ENCODE results near the gene BTN2A1.
"Not testable (repeated sequence)": the region's sequence is repeated elsewhere in the genome, so short reads cannot be mapped to it uniquely, and the experiment has no call there.

Gene BTN2A1

GRCh38 chr6:26457806-26458688, at the start of gene BTN2A1:
BTN2A1 (plus strand) TSS chr6:26457955; CDS start chr6:26458637, 682 bp downstream.
- DNase-seq (ENCODE audit: low read depth in 4 of 4, low spot score in 1 of 4) = peak in 3 of 4 experiments; percentile 41 to 58 (median 43)

DNA sequence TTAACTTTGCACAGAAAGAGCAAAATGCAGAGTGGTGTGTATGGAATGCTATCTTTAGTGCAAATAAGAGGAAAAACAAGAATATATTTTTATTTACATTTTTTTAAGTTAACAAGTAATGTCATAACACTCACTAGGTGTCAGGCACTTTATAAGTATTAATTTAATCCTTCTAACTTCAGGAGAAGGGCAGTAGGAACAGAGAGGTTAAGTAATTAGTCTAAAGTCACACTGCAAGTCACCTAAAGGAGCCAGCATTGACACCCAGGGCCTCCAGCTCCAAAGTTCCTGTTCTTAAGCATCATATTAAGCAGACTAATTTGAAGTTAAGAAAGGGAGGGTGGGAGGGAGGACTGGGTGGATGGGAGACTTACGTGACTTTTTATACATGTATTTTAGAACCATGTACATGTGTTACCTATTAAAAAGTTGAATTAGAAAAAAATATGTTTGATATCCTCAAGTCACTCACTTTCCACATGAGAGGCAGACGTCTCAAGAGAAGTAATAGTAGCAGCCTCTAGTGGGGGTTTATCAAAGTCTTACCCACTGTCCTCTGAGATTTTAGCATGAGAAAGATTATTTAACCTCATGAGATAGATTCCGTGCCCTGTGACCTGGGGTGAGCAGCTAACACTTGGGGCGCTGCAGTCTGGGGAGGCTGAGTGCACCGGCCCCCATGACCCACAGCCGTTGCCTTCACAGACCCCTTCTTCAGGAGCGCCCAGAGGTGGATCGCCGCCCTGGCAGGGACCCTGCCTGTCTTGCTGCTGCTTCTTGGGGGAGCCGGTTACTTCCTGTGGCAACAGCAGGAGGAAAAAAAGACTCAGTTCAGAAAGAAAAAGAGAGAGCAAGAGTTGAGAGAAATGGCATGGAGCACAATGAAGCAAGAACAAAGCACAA, 48.7 kb upstream of the BTN2A1 start:
- no peak for DNase-seq (ENCODE audit: low read depth in 4 of 4, low spot score in 1 of 4)

DNA sequence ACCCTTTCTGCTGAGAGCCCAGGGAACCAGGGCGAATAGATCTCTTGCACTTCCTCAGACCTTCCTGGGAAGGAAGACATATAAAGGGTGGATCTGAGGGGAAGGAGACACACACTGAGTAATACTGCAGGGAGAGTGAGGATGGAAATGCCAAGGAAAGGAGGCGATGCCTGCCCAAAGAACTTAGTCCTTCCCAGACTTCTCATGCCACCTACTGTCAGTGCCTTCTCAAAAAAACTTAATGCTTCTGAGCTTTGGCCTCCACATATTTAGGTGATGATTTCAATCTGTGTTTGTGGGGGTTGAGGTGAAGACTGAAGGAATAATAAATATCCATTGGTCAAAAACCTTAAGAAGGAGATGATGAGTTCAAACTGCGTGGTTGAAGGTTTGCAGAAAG, 46.0 kb upstream of the BTN2A1 start:
- no peak for DNase-seq (ENCODE audit: low read depth in 4 of 4, low spot score in 1 of 4)

- no peak for DNase-seq (ENCODE audit: low read depth in 4 of 4, low spot score in 1 of 4)
Observed at GRCh38 chr6:26412228-26412627, 45.5 kb upstream of the BTN2A1 start.

DNA sequence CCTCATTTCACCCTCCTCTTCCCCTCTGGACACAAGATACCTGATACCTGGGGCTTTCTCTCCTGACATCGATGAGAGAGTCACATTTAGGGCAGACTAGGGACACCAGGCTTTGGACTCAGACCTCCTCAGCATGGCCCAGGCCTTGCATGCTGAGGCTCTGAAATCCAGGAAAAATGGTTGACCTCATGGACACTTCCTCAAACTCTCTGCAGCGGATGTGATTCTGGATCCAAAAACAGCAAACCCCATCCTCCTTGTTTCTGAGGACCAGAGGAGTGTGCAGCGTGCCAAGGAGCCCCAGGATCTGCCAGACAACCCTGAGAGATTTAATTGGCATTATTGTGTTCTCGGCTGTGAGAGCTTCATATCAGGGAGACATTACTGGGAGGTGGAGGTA, 44.8 kb upstream of the BTN2A1 start:
- no peak for DNase-seq (ENCODE audit: low read depth in 4 of 4, low spot score in 1 of 4)

- DNase-seq (ENCODE audit: low read depth in 4 of 4, low spot score in 1 of 4) = no peak
Observed at GRCh38 chr6:26414281-26414680, 43.5 kb upstream of the BTN2A1 start.

DNA sequence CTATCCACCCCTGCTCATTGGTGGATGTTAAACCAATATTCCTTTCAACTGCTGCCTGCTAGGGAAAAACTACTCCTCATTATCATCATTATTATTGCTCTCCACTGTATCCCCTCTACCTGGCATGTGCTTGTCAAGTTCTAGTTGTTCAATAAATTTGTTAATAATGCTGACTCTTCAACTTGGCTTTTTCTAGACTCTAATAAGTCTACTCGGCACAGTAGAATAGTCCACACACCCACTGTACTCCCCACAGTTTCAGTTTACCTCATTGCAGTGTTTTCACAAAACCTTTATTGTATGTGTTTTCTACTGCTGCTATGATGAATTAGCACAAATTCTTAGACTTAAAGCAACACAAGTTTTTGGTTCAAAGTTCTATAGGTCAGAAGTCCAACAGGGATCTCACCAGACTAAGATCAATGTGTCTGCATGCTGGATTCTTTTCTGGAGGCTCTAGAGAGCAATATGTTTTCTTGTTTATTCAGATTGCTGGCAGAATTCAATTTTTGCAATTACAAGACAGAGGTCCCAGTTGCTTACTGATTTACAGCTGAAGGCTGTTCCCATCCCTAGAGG, 42.6 kb upstream of the BTN2A1 start:
- no peak for DNase-seq (ENCODE audit: low read depth in 4 of 4, low spot score in 1 of 4)

DNA sequence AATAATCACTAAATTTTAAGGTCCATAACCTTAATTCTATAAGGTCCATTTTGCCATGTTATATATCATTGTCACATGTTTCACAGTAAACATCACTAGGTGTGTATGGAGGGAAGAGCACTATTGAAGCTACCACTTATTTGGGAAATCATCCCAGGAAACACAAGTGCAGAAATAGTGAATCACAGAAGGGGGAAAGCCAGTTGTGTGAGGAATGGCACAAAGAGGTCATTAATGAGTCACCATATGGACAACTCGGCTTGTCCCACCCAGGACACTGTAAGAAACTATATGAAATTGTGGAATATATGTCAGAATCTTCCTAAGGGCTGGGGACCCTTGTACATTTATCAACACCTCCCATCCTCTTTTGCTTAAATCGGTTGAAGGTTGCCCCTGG, 42.0 kb upstream of the BTN2A1 start:
- no peak for DNase-seq (ENCODE audit: low read depth in 4 of 4, low spot score in 1 of 4)

- DNase-seq (ENCODE audit: low read depth in 4 of 4, low spot score in 1 of 4) = no peak
Observed at GRCh38 chr6:26416288-26416687, 41.5 kb upstream of the BTN2A1 start.

DNA sequence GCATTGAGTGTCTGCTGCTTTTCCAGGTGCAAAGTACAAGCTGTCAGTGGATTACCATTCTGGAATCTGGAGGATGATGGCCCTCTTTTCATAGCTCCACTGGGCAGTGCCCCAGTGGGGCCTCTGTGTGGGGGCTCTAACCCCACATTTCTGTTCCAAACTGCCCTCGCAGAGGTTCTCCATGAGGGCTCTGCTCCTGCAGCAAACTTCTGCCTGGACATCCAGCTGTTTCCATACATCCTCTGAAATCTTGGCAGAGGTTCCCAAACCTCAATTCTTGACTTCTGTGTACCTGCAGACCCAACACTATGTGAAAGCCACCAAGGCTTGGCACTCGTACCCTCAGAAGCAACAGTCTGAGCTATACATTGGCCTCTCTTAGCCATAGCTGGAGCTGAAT, 39.7 kb upstream of the BTN2A1 start:
- DNase-seq (ENCODE audit: low read depth in 4 of 4, low spot score in 1 of 4) = not testable (repeated sequence)

GRCh38 chr6:26418795-26419194, 39.0 kb upstream of the BTN2A1 start:
- not testable (repeated sequence) for DNase-seq (ENCODE audit: low read depth in 4 of 4, low spot score in 1 of 4)

DNA sequence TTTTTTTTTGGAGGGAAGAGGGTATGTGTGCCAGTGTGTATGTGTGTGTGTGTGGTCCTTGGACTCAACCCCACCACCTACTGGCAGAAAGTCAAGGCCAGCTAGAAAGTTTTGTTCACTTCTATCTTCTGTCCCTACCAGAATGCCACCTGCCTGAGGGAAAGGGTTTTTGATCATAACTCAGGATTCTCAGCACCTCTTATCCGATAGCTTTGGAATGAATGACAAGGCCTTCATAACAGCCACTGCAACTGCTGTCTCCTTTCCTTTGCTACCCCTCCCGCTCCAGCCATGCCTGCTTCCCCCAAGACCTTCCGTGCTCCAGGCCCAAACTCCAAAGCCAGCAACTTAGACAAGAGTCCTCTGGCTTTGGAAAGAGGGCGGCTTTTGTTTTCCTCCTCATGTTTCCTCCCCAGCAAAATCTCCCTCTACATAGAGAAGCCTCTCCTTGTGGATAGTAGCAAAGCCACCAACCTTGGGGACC, 37.0 kb upstream of the BTN2A1 start:
- DNase-seq (ENCODE audit: low read depth in 4 of 4, low spot score in 1 of 4) = no peak

- peak in 1 of 4 experiments; percentile 17 for DNase-seq (ENCODE audit: low read depth in 4 of 4, low spot score in 1 of 4)
Observed at GRCh38 chr6:26421259-26422144, 36.3 kb upstream of the BTN2A1 start.

DNA sequence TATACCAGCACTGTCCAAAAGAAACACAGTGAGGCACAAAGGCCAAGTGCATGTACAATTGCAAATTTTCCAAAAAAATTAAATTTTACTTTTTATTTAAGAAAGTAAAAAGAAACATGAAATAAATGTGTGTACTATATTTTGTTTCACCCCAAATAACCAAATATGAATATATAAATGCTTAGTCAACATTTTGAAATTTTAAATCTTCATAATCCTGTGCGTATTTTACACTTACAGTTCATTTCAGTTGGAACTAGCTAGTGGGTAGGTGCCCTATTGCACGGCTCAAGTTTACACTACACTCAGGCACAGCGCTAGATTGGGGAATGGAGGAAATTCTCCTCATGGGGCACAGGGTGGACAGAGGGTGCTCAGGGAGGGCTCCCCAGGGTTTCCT, 35.4 kb upstream of the BTN2A1 start:
- DNase-seq (ENCODE audit: low read depth in 4 of 4, low spot score in 1 of 4) = no peak

DNA sequence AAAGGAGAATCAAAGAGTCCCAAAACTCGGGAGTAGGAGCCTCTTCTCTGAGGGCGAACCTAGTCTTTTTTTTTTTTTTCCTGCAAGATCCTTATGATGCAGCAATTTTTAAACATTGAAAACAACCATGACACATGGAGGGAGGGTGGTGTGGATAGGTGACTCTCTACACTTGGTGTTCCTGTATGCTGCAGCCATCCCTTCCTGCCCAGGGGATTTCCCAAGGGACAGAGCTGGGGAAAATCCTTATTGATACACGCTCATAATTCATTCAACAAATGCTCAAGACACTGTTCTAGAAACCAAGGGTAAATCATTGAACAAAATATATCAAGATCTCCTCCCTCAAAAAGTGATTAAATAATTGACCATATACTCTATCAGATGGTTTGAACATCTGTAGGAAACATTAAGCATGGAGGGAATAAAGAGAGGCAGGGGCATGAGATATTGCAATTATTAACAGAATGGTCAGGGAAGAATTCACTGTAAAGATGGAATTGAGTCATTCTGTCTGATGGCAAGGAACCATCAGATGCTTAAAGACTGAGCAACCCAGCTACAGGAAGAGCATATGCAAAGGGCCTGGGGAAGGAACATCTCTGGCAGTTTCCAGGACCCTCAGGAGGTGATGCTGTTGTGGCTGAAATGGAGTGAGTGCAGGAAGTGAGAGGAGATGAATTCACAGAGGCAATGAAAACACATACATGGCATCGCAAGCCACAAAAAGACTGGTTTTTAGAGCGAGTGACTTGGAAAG, 30.9 kb upstream of the BTN2A1 start:
- no peak for DNase-seq (ENCODE audit: low read depth in 4 of 4, low spot score in 1 of 4)

DNA sequence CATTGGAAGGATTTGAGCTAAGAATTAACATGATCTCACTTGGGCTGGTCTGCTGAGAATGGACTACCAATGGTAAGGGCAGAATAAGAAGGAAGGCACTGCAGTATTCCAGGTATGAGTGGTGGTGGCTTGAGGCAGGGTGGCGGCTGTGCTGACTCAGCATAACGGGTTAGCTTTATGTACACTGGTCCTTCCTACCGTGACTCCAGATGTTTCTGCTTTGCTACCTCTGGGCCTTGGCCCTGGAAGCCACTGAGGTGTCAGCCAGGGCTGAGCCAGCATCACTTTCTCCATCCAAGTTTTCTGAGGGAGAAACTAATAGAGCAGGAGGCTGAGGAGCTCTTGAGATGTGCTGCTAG, 30.3 kb upstream of the BTN2A1 start:
- DNase-seq (ENCODE audit: low read depth in 4 of 4, low spot score in 1 of 4) = no peak

GRCh38 chr6:26428206-26428605, 29.5 kb upstream of the BTN2A1 start:
- no peak for DNase-seq (ENCODE audit: low read depth in 4 of 4, low spot score in 1 of 4)

- no peak for DNase-seq (ENCODE audit: low read depth in 4 of 4, low spot score in 1 of 4)
Observed at GRCh38 chr6:26430787-26431186, 27.0 kb upstream of the BTN2A1 start.

- no peak for DNase-seq (ENCODE audit: low read depth in 4 of 4, low spot score in 1 of 4)
Observed at GRCh38 chr6:26431258-26432172, 26.2 kb upstream of the BTN2A1 start.

Data from stimulated activated CD4-positive, alpha-beta T cell treated with anti-CD3 and anti-CD28 coated beads, Interleukin-1b, Interleukin-23, amount 100 ng/mL, for 24 hours (primary cell).